Kidney (tissue), 14 donors: ENCODE results near the gene AGBL1. TPM values are rescaled to one million over a fixed set of nuclear protein-coding genes. Genes with fewer than 3 reads are reported as not detected.

Source experiments
- DNase-seq, 5 donors: peaks; one replicate each; pipeline ENCODE4 v3.0.0-alpha.2; 2013 to 2020
- FAIRE-seq: peaks from 2 replicates; lab custom pipeline; 2012; peaks lifted over from hg19 to GRCh38; lab: Jason Lieb, UNC
- H3K27ac ChIP-seq, 2 donors: one replicate each; pipeline ENCODE4 v1.7.0; 2013; ENCODE audit warnings: low read depth in 2 of 2, low read length in 2 of 2, inconsistent platforms in 1 of 2
- H3K27me3 ChIP-seq: one replicate; pipeline ENCODE4 v1.7.1; 2013; ENCODE audit warnings: low read length, inconsistent platforms; ENCODE audit not compliant: control insufficient read depth, insufficient read depth
- H3K36me3 ChIP-seq, 3 donors: one replicate each; pipeline versions ENCODE4 v1.7.0 to v1.7.1; 2013; ENCODE audit warnings: low read length in 3 of 3, control low read depth in 1 of 3, inconsistent platforms in 1 of 3; ENCODE audit not compliant: insufficient read depth in 3 of 3, control insufficient read depth in 2 of 3
- H3K4me1 ChIP-seq, 3 donors: one replicate each; pipeline versions ENCODE4 v1.7.0 to v1.7.1; 2013; ENCODE audit warnings: low read length in 3 of 3, inconsistent platforms in 1 of 3, low read depth in 1 of 3; ENCODE audit not compliant: control insufficient read depth in 2 of 3, insufficient read depth in 2 of 3
- H3K4me3 ChIP-seq, 3 donors: one replicate each; pipeline versions ENCODE4 v1.7.0 to v1.8.1; 2013; ENCODE audit warnings: low read length in 3 of 3, control low read depth in 1 of 3, inconsistent platforms in 1 of 3
- H3K9ac ChIP-seq, 3 donors: one replicate each; pipeline versions ENCODE4 v1.7.0 to v1.7.1; 2013; ENCODE audit warnings: low read length in 3 of 3, control low read depth in 1 of 3, inconsistent platforms in 1 of 3
- H3K9me3 ChIP-seq, 3 donors: one replicate each; pipeline versions ENCODE4 v1.7.0 to v1.7.1; 2013; ENCODE audit warnings: low read length in 3 of 3, control low read depth in 1 of 3, inconsistent platforms in 1 of 3; ENCODE audit not compliant: control insufficient read depth in 2 of 3, insufficient read depth in 1 of 3
- intact Hi-C: fragments of 100-400 bp; cut with DNase I; formaldehyde crosslinking; loops from one replicate; pipeline ENCODE4 v1.11.1; 2022
- polyA plus RNA-seq: library from polyadenylated mRNA; stranded (reverse); fragments of 350-450 nt; fragmentation: Illumina TruSeq; extraction: RNeasy Lipid Tissue Mini Kit (QIAGEN cat#74804); gene quantifications from one replicate; pipeline ENCODE4 v1.2.3, GENCODE V29; 2014; ENCODE audit warnings: low read depth, low replicate concordance; ENCODE audit not compliant: insufficient read depth
- total RNA-seq: library from RNA; stranded (reverse); fragmentation: NEBNext Ultra II Directional; extraction: Animal tissue kit (Norgen Biotek cat#: 25700); gene quantifications from one replicate; pipeline ENCODE4 v1.2.1, GENCODE V29; 2021
- TF ChIP-seq, protein P1 (sequence below): IDR thresholded peaks from 3 replicates; pipeline ENCODE4 v1.5.1; 2012; ENCODE audit warnings: mild to moderate bottlenecking, moderate library complexity, borderline replicate concordance; ENCODE audit not compliant: insufficient read depth; ENCODE audit errors: extremely low read depth
- donor health status: control.
- donor health status: control.
- donor health status: control.
- donor health status: control.
- donor health status: control.
- donor health status: DM: yes; HTN: yes; CAD: no.
- donor health status: Normal renal cell carcinoma (clear cell type).

AGBL1 gene
- total and polyA plus RNA-seq, 2 donors from 2014 or later, result not detected

DNA sequence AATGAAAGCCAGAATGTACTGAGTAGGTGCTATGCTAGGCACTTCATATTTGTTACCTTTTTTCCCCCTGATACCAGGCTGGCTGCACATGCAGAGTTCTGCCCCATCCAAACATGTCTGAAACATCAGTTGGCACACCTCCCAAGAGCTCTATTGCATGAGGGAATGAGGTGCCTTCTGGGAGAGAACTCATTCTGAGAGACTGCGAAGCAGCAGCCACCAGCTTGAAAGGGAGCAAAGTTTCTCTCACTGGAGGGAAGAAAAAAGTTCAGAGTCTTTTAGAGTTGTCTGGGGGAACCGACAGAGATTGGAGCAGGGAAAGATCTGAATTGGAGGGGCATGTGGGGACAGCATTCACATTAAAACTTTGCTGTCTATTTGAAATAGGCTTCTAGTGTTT, 84.1 kb downstream of the AGBL1 start:
- no peaks in the 10 kb centered on the region for H3K27me3 ChIP-seq
- FAIRE-seq, result no peak
- no peak overlapping the region for H3K27ac ChIP-seq
- peak in 1 of 5 donors; percentile 17 for DNase-seq
- TF ChIP-seq, protein P1, sequence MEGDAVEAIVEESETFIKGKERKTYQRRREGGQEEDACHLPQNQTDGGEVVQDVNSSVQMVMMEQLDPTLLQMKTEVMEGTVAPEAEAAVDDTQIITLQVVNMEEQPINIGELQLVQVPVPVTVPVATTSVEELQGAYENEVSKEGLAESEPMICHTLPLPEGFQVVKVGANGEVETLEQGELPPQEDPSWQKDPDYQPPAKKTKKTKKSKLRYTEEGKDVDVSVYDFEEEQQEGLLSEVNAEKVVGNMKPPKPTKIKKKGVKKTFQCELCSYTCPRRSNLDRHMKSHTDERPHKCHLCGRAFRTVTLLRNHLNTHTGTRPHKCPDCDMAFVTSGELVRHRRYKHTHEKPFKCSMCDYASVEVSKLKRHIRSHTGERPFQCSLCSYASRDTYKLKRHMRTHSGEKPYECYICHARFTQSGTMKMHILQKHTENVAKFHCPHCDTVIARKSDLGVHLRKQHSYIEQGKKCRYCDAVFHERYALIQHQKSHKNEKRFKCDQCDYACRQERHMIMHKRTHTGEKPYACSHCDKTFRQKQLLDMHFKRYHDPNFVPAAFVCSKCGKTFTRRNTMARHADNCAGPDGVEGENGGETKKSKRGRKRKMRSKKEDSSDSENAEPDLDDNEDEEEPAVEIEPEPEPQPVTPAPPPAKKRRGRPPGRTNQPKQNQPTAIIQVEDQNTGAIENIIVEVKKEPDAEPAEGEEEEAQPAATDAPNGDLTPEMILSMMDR, result no peak
- H3K9ac ChIP-seq, result no peak overlapping the region
- intact Hi-C loops, result no loop called here
- H3K9me3 ChIP-seq, result no peaks in the 10 kb centered on the region
- no peak overlapping the region for H3K4me3 ChIP-seq
- H3K4me1 ChIP-seq, result no peaks in the 10 kb centered on the region
- H3K36me3 ChIP-seq, result no peaks in the 10 kb centered on the region

GRCh38 chr15:86164232-86164898, 84.7 kb downstream of the AGBL1 start:
- DNase-seq (peak in 2 of 5 donors; percentile 60 to 69), FAIRE-seq (no peak)
- Histone ChIP-seq H3K27me3 (no peaks in the 10 kb centered on the region), H3K27ac (no peak overlapping the region), H3K36me3 (no peaks in the 10 kb centered on the region), H3K9ac (no peak overlapping the region), H3K9me3 (no peaks in the 10 kb centered on the region), H3K4me3 (no peak overlapping the region), H3K4me1 (no peaks in the 10 kb centered on the region)
- TF ChIP-seq, protein P1, result no peak
- intact Hi-C loops, result no loop called here

DNA sequence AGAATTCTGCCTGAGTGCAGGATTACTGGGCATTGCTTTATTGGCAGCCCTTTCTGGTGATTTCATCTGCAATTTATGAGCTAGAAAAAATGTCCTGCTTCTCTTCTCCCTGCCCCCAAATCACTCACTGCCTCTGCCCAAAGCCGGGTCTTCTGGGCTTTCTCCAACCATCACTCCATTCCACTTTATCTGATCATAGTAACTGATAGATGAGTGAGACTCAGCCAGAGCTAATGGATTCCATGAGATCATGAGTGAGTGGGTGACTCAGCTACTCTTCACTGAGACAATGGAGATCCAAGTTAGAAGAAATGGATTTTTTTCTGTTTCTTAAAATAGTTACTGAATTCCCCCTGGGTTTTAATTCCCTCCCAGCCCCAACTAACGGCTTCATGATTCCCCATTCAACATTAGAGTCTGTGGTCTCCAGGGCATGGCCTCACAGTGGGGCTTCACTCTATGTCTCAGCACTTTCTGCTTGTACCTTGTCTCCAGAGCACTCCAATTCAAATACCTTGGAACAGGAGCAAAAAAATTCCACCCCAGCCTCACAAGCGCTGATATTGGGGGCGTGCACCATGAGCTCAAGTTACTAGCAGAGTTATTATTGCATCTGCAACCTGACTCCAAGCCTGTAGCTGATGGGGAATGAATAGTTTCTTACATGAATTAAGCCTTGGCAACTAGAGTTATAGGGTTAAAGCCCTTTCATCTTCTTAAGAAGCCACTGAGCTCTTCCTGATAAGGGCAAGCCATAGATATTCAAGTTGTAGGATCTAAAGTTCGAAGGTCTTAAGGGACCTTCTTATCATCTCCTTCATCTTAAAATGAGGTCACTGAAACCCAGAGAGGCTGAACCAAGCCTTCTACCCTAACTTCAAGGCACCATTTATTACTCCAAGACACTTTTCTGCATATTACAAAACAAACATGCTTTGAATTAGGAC, 85.9 kb downstream of the AGBL1 start:
- Histone ChIP-seq H3K4me1 (no peaks in the 10 kb centered on the region), H3K27me3 (no peaks in the 10 kb centered on the region), H3K36me3 (no peaks in the 10 kb centered on the region), H3K4me3 (no peak overlapping the region), H3K27ac (no peak overlapping the region), H3K9me3 (no peaks in the 10 kb centered on the region), H3K9ac (no peak overlapping the region)
- FAIRE-seq (no peak), DNase-seq (peak in 3 of 5 donors; percentile 11 to 33 (median 25))
- TF ChIP-seq, protein P1, result no peak
- intact Hi-C loops, result no loop called here
